Body of pancreas (tissue), 4 donors: Measurements from ENCODE around the gene DMAC2L.

ENCODE experiments used
- CTCF ChIP-seq, 7 experiments: fragments of 450-650 bp in 4 of 7; fragments of 200-600 bp in 3 of 7; sonication (generic) in 3 of 7; IDR thresholded peaks; one replicate each; pipeline ENCODE4 v1.5.1; 2016 to 2019; ENCODE audit warnings: antibody characterized with exemption in 7 of 7
- POLR2A ChIP-seq, 3 donors: fragments of 450-650 bp; IDR thresholded peaks; one replicate each; pipeline ENCODE4 v1.6.1; 2016; ENCODE audit warnings: antibody characterized with exemption in 3 of 3, mild to moderate bottlenecking in 2 of 3

GRCh38 chr14:50335389-50335788 lies 23.3 kb downstream of the DMAC2L start:
- TF ChIP-seq CTCF (IDR thresholded peaks at IDR 0.05), result peak in 4 of 7 experiments; percentile 42 to 48 (median 46)
- TF ChIP-seq POLR2A (IDR thresholded peaks at IDR 0.05), result peak in 1 of 3 donors; percentile 6
